IMR-90 (cell line): ENCODE measurements around the gene SIGLEC14.

ENCODE experiments used
- BHLHE40 ChIP-seq: fragments of 150-350 bp; IDR thresholded peaks from 2 replicates; pipeline ENCODE4 v1.6.1; 2016; ENCODE audit warnings: mild to moderate bottlenecking, low read depth, low read length
- CEBPB ChIP-seq: IDR thresholded peaks from 2 replicates; pipeline ENCODE4 v1.6.1; 2012; ENCODE audit warnings: low read depth, low read length, improper control_type of control experiment
- CTCF ChIP-seq: conservative IDR thresholded peaks from 2 replicates; pipeline ENCODE4 v1.5.1; 2012; ENCODE audit warnings: mild to moderate bottlenecking, low read depth, low read length, improper control_type of control experiment
- ELK1 ChIP-seq: fragments of 150-350 bp; IDR thresholded peaks from 2 replicates; pipeline ENCODE4 v1.6.1; 2016; ENCODE audit warnings: low read depth, mild to moderate bottlenecking, low read length, moderate library complexity, borderline replicate concordance
- FOS ChIP-seq: fragments of 150-350 bp; IDR thresholded peaks from 2 replicates; pipeline ENCODE4 v1.6.1; 2016; ENCODE audit warnings: low read depth, low read length
- MAFK ChIP-seq: IDR thresholded peaks from 2 replicates; pipeline ENCODE4 v1.6.1; 2012; ENCODE audit warnings: low read depth, low read length, improper control_type of control experiment
- MAZ ChIP-seq: IDR thresholded peaks from 2 replicates; pipeline ENCODE4 v1.6.1; 2012; ENCODE audit warnings: low read depth, mild to moderate bottlenecking, low read length, improper control_type of control experiment, moderate library complexity, borderline replicate concordance
- POLR2A ChIP-seq: IDR thresholded peaks from 2 replicates; pipeline ENCODE4 v1.6.1; 2012; ENCODE audit warnings: mild to moderate bottlenecking, low read depth, low read length
- RAD21 ChIP-seq: IDR thresholded peaks from 2 replicates; pipeline ENCODE4 v1.6.1; 2012; ENCODE audit warnings: low read length, improper control_type of control experiment
- RCOR1 ChIP-seq: IDR thresholded peaks from 2 replicates; pipeline ENCODE4 v1.6.1; 2012; ENCODE audit warnings: mild to moderate bottlenecking, low read length, improper control_type of control experiment; ENCODE audit not compliant: insufficient replicate concordance
- RFX5 ChIP-seq: IDR thresholded peaks from 2 replicates; pipeline ENCODE4 v1.8.0; 2012; ENCODE audit warnings: low read depth, mild to moderate bottlenecking, low read length, moderate library complexity
- SMC3 ChIP-seq: fragments of 150-350 bp; IDR thresholded peaks from 2 replicates; pipeline ENCODE4 v1.6.1; 2016; ENCODE audit warnings: low read depth, mild to moderate bottlenecking, antibody characterized with exemption, low read length, moderate library complexity
- USF2 ChIP-seq: fragments of 150-350 bp; IDR thresholded peaks from 2 replicates; pipeline ENCODE4 v1.6.1; 2017; ENCODE audit warnings: mild to moderate bottlenecking, antibody characterized with exemption, low read length, low read depth

- TF ChIP-seq POLR2A (no peak), CTCF (no peak), RAD21 (no peak), SMC3 (no peak), BHLHE40 (no peak), RFX5 (no peak), CEBPB (no peak), MAFK (no peak), ELK1 (no peak), USF2 (no peak), MAZ (no peak), FOS (no peak), RCOR1 (no peak)
Measured at GRCh38 chr19:51640386-51640785, 6.2 kb downstream of the SIGLEC14 start.
